ENCODE measurements around the gene APH1A. TPM values are rescaled to one million over a fixed set of nuclear protein-coding genes. Genes with fewer than 3 reads are reported as not detected.
"Not testable (repeated sequence)": the region's sequence is repeated elsewhere in the genome, so short reads cannot be mapped to it uniquely, and the experiment has no call there.

The APH1A gene
- total RNA-seq: 10 to 100 TPM; 40.3 to 68.9 (median 49.5) TPM

- peaks cover 0 to 36% of the 10 kb centered on the region in 2 donors for H3K36me3 ChIP-seq
- peaks cover 3 to 56% (median 25%) of the 10 kb centered on the region in 3 donors for H3K4me1 ChIP-seq
- H3K27me3 ChIP-seq: no peaks in the 10 kb centered on the region
- peak within 1 kb of the TSS; percentile 88 to 97 (median 92) for H3K27ac ChIP-seq
- TF ChIP-seq POLR2A (IDR thresholded peaks at IDR 0.05) (peak; percentile 51 to 60), CTCF (IDR thresholded peaks at IDR 0.05) (peak in 2 of 4 experiments; percentile 2 to 20), EP300 (IDR thresholded peaks at IDR 0.05) (no peak), POLR2AphosphoS5 (IDR thresholded peaks at IDR 0.05) (peak; percentile 89)
- H3K4me3 ChIP-seq: peak within 1 kb of the TSS; percentile 83 to 89
- WGBS, 2 donors (ENCODE audit: low coverage in 1 of 2): 0 to 1% methylated on average over 6 to 12 of the region's 49 CpGs
- peak; percentile 99 for ATAC-seq
- H3K9me3 ChIP-seq: no peaks in the 10 kb centered on the region
Observed at GRCh38 chr1:150268705-150269403, at the start of gene APH1A. Gene APH1A, minus strand, starts transcription at chr1:150269016. Its CDS starts 206 bp downstream, at chr1:150268810.

- H3K4me3 ChIP-seq, H3K9me3 ChIP-seq, H3K36me3 ChIP-seq, H3K27ac ChIP-seq, H3K27me3 ChIP-seq, ATAC-seq, H3K4me1 ChIP-seq: not testable (repeated sequence)
- 86 to 91% methylated on average over 4 of the region's 4 CpGs for WGBS, 2 donors (ENCODE audit: low coverage in 1 of 2)
Observed at GRCh38 chr1:150314691-150315090, 45.9 kb upstream of the APH1A start.

- Histone ChIP-seq H3K27me3 (no peaks in the 10 kb centered on the region), H3K36me3 (peaks cover 0 to 32% of the 10 kb centered on the region in 2 donors), H3K4me3 (no peak overlapping the region), H3K9me3 (no peaks in the 10 kb centered on the region), H3K4me1 (no peaks in the 10 kb centered on the region), H3K27ac (no peak overlapping the region)
- ATAC-seq: no peak
- 93 to 100% methylated on average over 1 to 2 of the region's 2 CpGs for WGBS, 2 donors (ENCODE audit: low coverage in 1 of 2)
- TF ChIP-seq CTCF (IDR thresholded peaks at IDR 0.05) (no peak), POLR2AphosphoS5 (IDR thresholded peaks at IDR 0.05) (no peak), EP300 (IDR thresholded peaks at IDR 0.05) (no peak), POLR2A (IDR thresholded peaks at IDR 0.05) (no peak)
Observed at GRCh38 chr1:150311762-150312161, 42.9 kb upstream of the APH1A start.

- Histone ChIP-seq H3K4me1 (no peaks in the 10 kb centered on the region), H3K36me3 (peaks cover 0 to 50% of the 10 kb centered on the region in 2 donors), H3K9me3 (no peaks in the 10 kb centered on the region), H3K4me3 (no peak overlapping the region), H3K27me3 (no peaks in the 10 kb centered on the region), H3K27ac (no peak overlapping the region)
- WGBS, 2 donors (ENCODE audit: low coverage in 1 of 2): 85 to 100% methylated on average over 1 to 4 of the region's 10 CpGs
- no peak for TF ChIP-seq EP300 (IDR thresholded peaks at IDR 0.05)
- TF ChIP-seq POLR2A (IDR thresholded peaks at IDR 0.05): no peak
- no peak for TF ChIP-seq POLR2AphosphoS5 (IDR thresholded peaks at IDR 0.05)
- TF ChIP-seq CTCF (IDR thresholded peaks at IDR 0.05): no peak
- no peak for ATAC-seq
Observed at GRCh38 chr1:150309758-150310508, 41.1 kb upstream of the APH1A start.

- H3K9me3 ChIP-seq, H3K27ac ChIP-seq, H3K4me1 ChIP-seq, ATAC-seq, H3K27me3 ChIP-seq, H3K4me3 ChIP-seq: not testable (repeated sequence)
- 81 to 82% methylated on average over 4 to 9 of the region's 9 CpGs for whole genome bisulfite sequencing, 2 donors (ENCODE audit: low coverage in 1 of 2)
- H3K36me3 ChIP-seq: peaks cover 0 to 63% of the 10 kb centered on the region in 2 donors
Observed at GRCh38 chr1:150308585-150308984, 39.8 kb upstream of the APH1A start.
